ENCODE measurements around the gene ZYG11B.
"Not testable (repeated sequence)": the region's sequence is repeated elsewhere in the genome, so short reads cannot be mapped to it uniquely, and the experiment has no call there.

ZYG11B gene

DNA sequence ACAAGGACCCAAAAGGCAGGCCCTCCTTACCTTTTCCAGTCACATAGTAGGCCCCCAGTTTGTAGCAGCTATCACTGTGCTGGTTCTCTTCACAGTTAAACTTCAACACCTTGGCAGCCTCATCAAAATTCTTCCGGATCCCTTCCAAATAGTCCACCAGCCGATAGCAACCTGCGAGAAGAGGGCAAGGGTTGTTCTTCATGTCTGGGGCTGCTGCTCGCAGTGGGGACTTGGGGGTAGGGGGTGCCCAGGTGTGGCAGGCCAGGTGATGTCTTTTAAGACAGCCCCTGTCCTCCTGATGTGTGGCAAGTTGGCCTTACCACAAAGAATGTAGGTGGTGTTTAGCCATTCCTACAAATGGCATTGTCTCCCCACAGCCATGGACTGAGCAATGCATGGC, 33.6 kb upstream of the ZYG11B start:
- no peak for DNase-seq
- H3K4me1 Mint-ChIP-seq, result peaks cover 1% of the 10 kb centered on the region
- H3K9me3 Mint-ChIP-seq, result peaks cover 7% of the 10 kb centered on the region
- H3K27me3 Mint-ChIP-seq (ENCODE audit: low read depth, poor library complexity), result no peaks in the 10 kb centered on the region
- TF ChIP-seq, protein P1, sequence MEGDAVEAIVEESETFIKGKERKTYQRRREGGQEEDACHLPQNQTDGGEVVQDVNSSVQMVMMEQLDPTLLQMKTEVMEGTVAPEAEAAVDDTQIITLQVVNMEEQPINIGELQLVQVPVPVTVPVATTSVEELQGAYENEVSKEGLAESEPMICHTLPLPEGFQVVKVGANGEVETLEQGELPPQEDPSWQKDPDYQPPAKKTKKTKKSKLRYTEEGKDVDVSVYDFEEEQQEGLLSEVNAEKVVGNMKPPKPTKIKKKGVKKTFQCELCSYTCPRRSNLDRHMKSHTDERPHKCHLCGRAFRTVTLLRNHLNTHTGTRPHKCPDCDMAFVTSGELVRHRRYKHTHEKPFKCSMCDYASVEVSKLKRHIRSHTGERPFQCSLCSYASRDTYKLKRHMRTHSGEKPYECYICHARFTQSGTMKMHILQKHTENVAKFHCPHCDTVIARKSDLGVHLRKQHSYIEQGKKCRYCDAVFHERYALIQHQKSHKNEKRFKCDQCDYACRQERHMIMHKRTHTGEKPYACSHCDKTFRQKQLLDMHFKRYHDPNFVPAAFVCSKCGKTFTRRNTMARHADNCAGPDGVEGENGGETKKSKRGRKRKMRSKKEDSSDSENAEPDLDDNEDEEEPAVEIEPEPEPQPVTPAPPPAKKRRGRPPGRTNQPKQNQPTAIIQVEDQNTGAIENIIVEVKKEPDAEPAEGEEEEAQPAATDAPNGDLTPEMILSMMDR (IDR thresholded peaks at IDR 0.05), result no peak
- H3K27ac Mint-ChIP-seq, result no peak overlapping the region
- peaks cover 62% of the 10 kb centered on the region for H3K36me3 Mint-ChIP-seq (ENCODE audit: low read depth)
- H3K4me3 Mint-ChIP-seq, result no peak overlapping the region

DNA sequence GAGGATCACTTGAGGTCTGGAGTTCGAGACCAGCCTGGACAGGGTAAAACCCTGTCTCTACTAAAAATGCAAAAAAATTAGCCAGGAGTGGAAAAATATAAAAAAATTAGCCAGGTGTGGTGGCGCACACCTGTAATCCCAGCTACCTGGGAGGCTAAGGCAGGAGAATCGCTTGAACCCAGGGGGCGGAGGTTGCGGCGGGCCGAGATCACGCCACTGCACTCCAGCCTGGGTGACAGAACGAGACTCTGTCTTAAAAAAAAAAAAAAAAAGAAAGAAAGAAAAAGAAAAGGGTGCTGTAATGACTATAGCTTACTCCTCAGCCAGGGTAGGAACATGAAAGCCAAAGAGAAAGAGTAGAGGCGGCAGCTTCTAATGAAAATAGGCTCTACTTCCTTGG, 32.9 kb upstream of the ZYG11B start:
- H3K27me3 Mint-ChIP-seq (ENCODE audit: low read depth, poor library complexity); DNase-seq; H3K27ac Mint-ChIP-seq; H3K4me3 Mint-ChIP-seq; H3K4me1 Mint-ChIP-seq: not testable (repeated sequence)
- peaks cover 11% of the 10 kb centered on the region for H3K9me3 Mint-ChIP-seq
- H3K36me3 Mint-ChIP-seq (ENCODE audit: low read depth), result peaks cover 66% of the 10 kb centered on the region

DNA sequence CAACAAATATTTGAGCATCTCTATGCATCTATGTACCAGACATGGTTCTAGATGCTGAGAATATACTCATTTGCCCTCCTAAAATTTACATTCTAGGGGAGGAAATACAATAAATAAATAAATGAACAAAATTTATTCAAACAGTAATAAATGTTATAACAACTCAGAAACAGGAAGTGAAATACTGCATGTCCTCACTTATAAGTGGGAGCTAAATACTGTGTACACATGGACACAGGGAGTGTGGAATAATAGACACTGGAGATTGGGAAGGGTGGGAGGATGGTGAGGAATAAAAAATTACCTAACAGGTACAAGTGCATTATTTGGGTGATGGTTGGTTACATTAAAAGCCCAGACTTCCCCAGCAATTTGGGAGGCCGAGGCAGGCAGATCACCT, 32.4 kb upstream of the ZYG11B start:
- TF ChIP-seq, protein P1 (IDR thresholded peaks at IDR 0.05), result no peak
- H3K27me3 Mint-ChIP-seq (ENCODE audit: low read depth, poor library complexity), result peaks cover 5% of the 10 kb centered on the region
- peaks cover 66% of the 10 kb centered on the region for H3K36me3 Mint-ChIP-seq (ENCODE audit: low read depth)
- H3K9me3 Mint-ChIP-seq, result peaks cover 11% of the 10 kb centered on the region
- no peak overlapping the region for H3K4me3 Mint-ChIP-seq
- H3K4me1 Mint-ChIP-seq, result peaks cover 10% of the 10 kb centered on the region
- DNase-seq, result no peak
- no peak overlapping the region for H3K27ac Mint-ChIP-seq

DNA sequence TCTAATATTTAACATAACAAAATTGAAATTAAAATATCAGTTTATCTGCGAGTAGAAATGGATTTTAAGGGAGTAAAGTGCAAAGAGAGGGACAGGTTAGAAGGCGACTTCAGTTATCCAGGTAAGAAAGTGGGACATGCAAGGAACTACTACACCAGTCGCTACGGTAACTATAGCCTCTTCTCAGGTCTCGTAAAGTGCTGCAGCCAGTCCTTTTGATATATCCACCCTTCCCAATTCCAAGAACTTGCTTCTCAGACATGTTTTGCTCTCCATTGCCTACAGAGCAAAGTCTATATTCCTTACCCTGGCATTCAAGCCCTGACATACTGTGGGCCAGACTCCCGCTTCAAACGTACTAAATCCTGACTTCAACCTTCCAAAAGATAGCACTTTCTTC, 30.6 kb upstream of the ZYG11B start:
- DNase-seq, result no peak
- H3K9me3 Mint-ChIP-seq, result peaks cover 11% of the 10 kb centered on the region
- no peak overlapping the region for H3K4me3 Mint-ChIP-seq
- H3K4me1 Mint-ChIP-seq, result peaks cover 10% of the 10 kb centered on the region
- peaks cover 55% of the 10 kb centered on the region for H3K36me3 Mint-ChIP-seq (ENCODE audit: low read depth)
- TF ChIP-seq, protein P1 (IDR thresholded peaks at IDR 0.05), result no peak
- no peak overlapping the region for H3K27ac Mint-ChIP-seq
- H3K27me3 Mint-ChIP-seq (ENCODE audit: low read depth, poor library complexity), result peaks cover 22% of the 10 kb centered on the region

DNA sequence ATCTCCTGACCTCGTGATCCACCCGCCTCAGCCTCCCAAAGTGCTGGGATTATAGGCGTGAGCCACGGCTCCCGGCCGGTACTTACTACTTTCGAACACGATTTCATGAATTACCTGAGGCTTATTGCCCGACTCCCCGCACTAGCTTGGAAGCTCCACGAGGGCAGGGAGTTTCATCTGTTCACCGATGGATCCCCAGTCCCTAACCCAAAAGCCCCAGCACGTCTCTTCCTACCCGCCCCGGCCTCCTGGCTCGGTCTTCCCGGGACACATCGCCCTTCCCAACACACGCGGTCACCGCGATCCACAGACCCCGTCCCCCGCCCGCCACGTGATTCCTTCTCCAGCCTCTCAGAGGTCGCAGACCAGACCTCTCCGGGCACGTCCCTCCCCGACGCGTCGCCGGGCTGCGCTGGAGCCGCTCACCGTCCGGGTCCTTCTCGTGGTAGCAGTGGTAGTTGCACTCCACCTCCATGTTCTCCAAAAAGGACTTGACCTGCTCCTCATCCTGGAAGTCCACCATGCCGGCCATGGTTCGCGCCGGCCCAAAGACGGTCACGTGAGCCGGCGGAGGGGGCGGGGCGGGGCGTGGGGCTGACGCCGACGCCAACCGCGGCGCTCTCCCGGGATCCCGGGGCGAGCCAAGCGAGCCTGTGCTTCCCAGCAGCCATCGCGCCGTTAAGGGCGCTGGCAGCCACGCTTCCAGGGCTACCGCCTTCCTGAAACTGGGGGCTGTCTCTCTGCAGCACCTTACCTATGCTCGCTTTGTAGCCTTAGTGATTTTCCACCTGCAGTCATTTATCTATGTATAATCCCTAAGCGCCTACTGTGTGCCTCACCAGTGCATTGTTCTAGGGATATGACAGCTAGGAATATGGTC, 28.2 kb upstream of the ZYG11B start, which contains the start of gene COA7:
Gene COA7 (minus strand): TSS at position 553 of the 880 bp plus-strand sequence. CDS start 21 bp downstream, at position 532.
- peaks cover 11% of the 10 kb centered on the region for H3K9me3 Mint-ChIP-seq
- TF ChIP-seq, protein P1 (IDR thresholded peaks at IDR 0.05), result no peak
- peak; percentile 79 for DNase-seq

DNA sequence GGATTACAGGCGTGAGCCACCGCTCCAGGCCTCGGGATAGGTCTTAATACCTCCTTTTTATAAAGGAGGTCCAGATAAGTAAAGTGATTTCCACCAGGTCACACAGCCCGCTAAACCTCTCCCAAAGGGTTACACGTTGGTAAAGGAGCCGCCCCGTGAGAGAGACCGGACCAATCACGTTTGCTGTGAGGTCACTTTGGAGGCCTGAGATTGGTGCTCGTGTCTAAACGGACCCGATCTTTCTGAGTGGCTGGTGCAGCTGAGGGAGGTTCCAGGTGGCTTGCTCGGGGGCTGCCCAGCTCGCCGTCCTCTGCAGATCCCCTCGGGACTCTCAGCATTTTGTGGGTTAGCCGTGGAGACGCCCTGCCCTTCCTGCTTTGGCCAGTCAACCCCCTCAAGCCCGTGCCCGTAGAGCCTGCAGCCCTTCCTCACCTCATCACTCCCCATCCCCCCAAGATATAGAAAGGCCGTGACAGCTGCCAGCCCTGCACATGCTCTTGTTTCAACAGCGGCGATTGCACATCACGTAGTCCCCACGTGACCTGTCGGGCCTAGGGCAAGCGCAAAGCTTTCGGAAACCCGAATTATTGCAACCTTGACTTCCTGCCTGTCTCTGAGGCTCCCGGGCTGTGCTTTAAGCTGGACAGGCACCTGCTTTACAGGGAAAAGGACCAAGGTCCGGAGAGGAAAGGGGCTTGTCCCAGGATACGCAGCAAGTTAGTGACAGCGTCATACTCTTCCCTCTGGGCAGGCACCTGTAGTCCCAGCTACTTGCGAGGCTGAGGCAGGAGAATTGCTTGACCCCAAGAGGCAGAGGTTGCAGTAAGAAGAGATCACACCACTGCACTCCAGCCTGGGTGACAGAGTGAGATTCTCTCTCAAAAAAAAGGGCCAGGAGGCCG, 23.1 kb upstream of the ZYG11B start:
- peaks cover 55% of the 10 kb centered on the region for H3K27me3 Mint-ChIP-seq (ENCODE audit: low read depth, poor library complexity)
- peaks cover under 1% of the 10 kb centered on the region for H3K9me3 Mint-ChIP-seq
- TF ChIP-seq, protein P1 (IDR thresholded peaks at IDR 0.05), result no peak
- peaks cover 32% of the 10 kb centered on the region for H3K4me1 Mint-ChIP-seq
- H3K27ac Mint-ChIP-seq, result peak overlapping the region; percentile 91
- peak overlapping the region; percentile 91 for H3K4me3 Mint-ChIP-seq
- peak; percentile 78 for DNase-seq
- H3K36me3 Mint-ChIP-seq (ENCODE audit: low read depth), result peaks cover under 1% of the 10 kb centered on the region

More for the DNA sequence above, 28.2 kb upstream of the ZYG11B start, which contains the start of gene COA7:
- Mint-ChIP-seq H3K27ac (no peak within 1 kb of the TSS), H3K4me3 (peak within 1 kb of the TSS; percentile 87), H3K27me3 (ENCODE audit: low read depth, poor library complexity) (peaks cover 33% of the 10 kb centered on the region), H3K36me3 (ENCODE audit: low read depth) (peaks cover 39% of the 10 kb centered on the region), H3K4me1 (peaks cover 15% of the 10 kb centered on the region)
